ENCODE data around the gene ZNF865. TPM values are rescaled to one million over a fixed set of nuclear protein-coding genes. Genes with fewer than 3 reads are reported as not detected.

ZNF865 gene
- total RNA-seq, 1 donor from 2014 or later = 21.4 TPM

GRCh38 chr19:55586976-55587668 lies 18.3 kb upstream of the ZNF865 start:
- Mint-ChIP-seq H3K9me3 (no peaks in the 10 kb centered on the region), H3K4me1 (peaks cover 25% of the 10 kb centered on the region), H3K4me3 (peak overlapping the region; percentile 75), H3K27me3 (ENCODE audit: low read depth) (no peaks in the 10 kb centered on the region), H3K36me3 (peaks cover 9% of the 10 kb centered on the region), H3K27ac (peak overlapping the region; percentile 98)
- peak; percentile 97 to 100 for DNase-seq (ENCODE audit: low spot score in 2 of 2, unreplicated experiment in 2 of 2)
- TF ChIP-seq CTCF (IDR thresholded peaks at IDR 0.05; ENCODE audit: unreplicated experiment) = no peak

GRCh38 chr19:55588738-55589137 lies 16.7 kb upstream of the ZNF865 start:
- Mint-ChIP-seq H3K27me3 (ENCODE audit: low read depth) (no peaks in the 10 kb centered on the region), H3K36me3 (peaks cover 12% of the 10 kb centered on the region), H3K4me3 (no peak overlapping the region), H3K27ac (no peak overlapping the region), H3K9me3 (no peaks in the 10 kb centered on the region), H3K4me1 (peaks cover 24% of the 10 kb centered on the region)
- TF ChIP-seq CTCF (IDR thresholded peaks at IDR 0.05; ENCODE audit: unreplicated experiment) = no peak
- DNase-seq (ENCODE audit: low spot score in 2 of 2, unreplicated experiment in 2 of 2) = no peak

GRCh38 chr19:55590109-55590508 lies 15.3 kb upstream of the ZNF865 start:
- Mint-ChIP-seq H3K27ac (no peak overlapping the region), H3K4me1 (peaks cover 22% of the 10 kb centered on the region), H3K36me3 (peaks cover 19% of the 10 kb centered on the region), H3K4me3 (no peak overlapping the region), H3K27me3 (ENCODE audit: low read depth) (no peaks in the 10 kb centered on the region), H3K9me3 (peaks cover 4% of the 10 kb centered on the region)
- TF ChIP-seq CTCF (IDR thresholded peaks at IDR 0.05; ENCODE audit: unreplicated experiment) = no peak
- no peak for DNase-seq (ENCODE audit: low spot score in 2 of 2, unreplicated experiment in 2 of 2)

GRCh38 chr19:55590617-55591016 lies 14.8 kb upstream of the ZNF865 start:
- TF ChIP-seq CTCF (IDR thresholded peaks at IDR 0.05; ENCODE audit: unreplicated experiment) = no peak
- Mint-ChIP-seq H3K36me3 (peaks cover 24% of the 10 kb centered on the region), H3K27ac (no peak overlapping the region), H3K9me3 (peaks cover 9% of the 10 kb centered on the region), H3K4me1 (peaks cover 17% of the 10 kb centered on the region), H3K27me3 (ENCODE audit: low read depth) (no peaks in the 10 kb centered on the region), H3K4me3 (no peak overlapping the region)
- no peak for DNase-seq (ENCODE audit: low spot score in 2 of 2, unreplicated experiment in 2 of 2)

GRCh38 chr19:55591555-55591954 lies 13.9 kb upstream of the ZNF865 start:
- Mint-ChIP-seq H3K27me3 (ENCODE audit: low read depth) (no peaks in the 10 kb centered on the region), H3K4me1 (peaks cover 10% of the 10 kb centered on the region), H3K27ac (no peak overlapping the region), H3K9me3 (peaks cover 11% of the 10 kb centered on the region), H3K36me3 (peaks cover 34% of the 10 kb centered on the region), H3K4me3 (no peak overlapping the region)
- TF ChIP-seq CTCF (IDR thresholded peaks at IDR 0.05; ENCODE audit: unreplicated experiment) = no peak
- no peak for DNase-seq (ENCODE audit: low spot score in 2 of 2, unreplicated experiment in 2 of 2)
